K562 (cell line): ENCODE data around the gene GPR119. TPM values are rescaled to one million over a fixed set of nuclear protein-coding genes. Genes with fewer than 3 reads are reported as not detected.

Experiments
- BRF1 ChIP-seq: IDR thresholded peaks from 3 replicates; pipeline ENCODE4 v1.6.1; 2011; ENCODE audit warnings: borderline replicate concordance, mild to moderate bottlenecking; ENCODE audit not compliant: insufficient read length; ENCODE audit errors: extremely low read depth
- CHD7 ChIP-seq: fragments of 200-600 bp; sonication (generic); IDR thresholded peaks from one replicate; pipeline ENCODE4 v1.6.1; 2012; ENCODE audit warnings: mild to moderate bottlenecking, low read depth, low read length, inconsistent platforms
- DNMT1 ChIP-seq: fragments of 450-650 bp; IDR thresholded peaks from 2 replicates; pipeline ENCODE4 v1.6.1; 2016; ENCODE audit warnings: antibody characterized with exemption, mild to moderate bottlenecking
- MIER1 ChIP-seq: fragments of 450-650 bp; IDR thresholded peaks from 2 replicates; pipeline ENCODE4 v1.6.1; 2016; ENCODE audit warnings: antibody characterized with exemption, mild to moderate bottlenecking, low read depth
- NFRKB ChIP-seq: fragments of 450-650 bp; IDR thresholded peaks from 2 replicates; pipeline ENCODE4 v1.6.1; 2016; ENCODE audit warnings: low read depth
- PHF21A ChIP-seq: fragments of 450-650 bp; IDR thresholded peaks from 2 replicates; pipeline ENCODE4 v1.6.1; 2017; ENCODE audit warnings: low read depth, borderline replicate concordance
- RBM14 ChIP-seq: fragments of 200-400 bp; formaldehyde crosslinking; IDR thresholded peaks from 2 replicates; pipeline ENCODE4 v1.6.1; 2018; ENCODE audit warnings: low read depth, mild to moderate bottlenecking, low read length, moderate library complexity, borderline replicate concordance; ENCODE audit not compliant: insufficient read depth
- RFX7 ChIP-seq: fragments of 250-450 bp; sonication (Bioruptor Pico); IDR thresholded peaks from 2 replicates; pipeline ENCODE4 v1.5.1; 2021; ENCODE audit warnings: mild to moderate bottlenecking
- THRA ChIP-seq: fragments of 450-650 bp; IDR thresholded peaks from 2 replicates; pipeline ENCODE4 v1.6.1; 2017; ENCODE audit warnings: mild to moderate bottlenecking, moderate library complexity
- ZBTB1 ChIP-seq: sonication (generic); formaldehyde crosslinking; IDR thresholded peaks from 2 replicates; pipeline ENCODE4 v1.8.1; 2023; ENCODE audit warnings: missing genetic modification reagents, low read depth, mild to moderate bottlenecking, borderline replicate concordance
- ZNF165 ChIP-seq: fragments of 250-450 bp; sonication (Bioruptor Pico); IDR thresholded peaks from 2 replicates; pipeline ENCODE4 v1.4.0; 2020; ENCODE audit warnings: borderline replicate concordance
- ZNF41 ChIP-seq: fragments of 250-450 bp; sonication (Bioruptor Pico); conservative IDR thresholded peaks from 2 replicates; pipeline ENCODE4 v1.4.0; 2020; ENCODE audit warnings: mild to moderate bottlenecking
- polyA plus RNA-seq, 8 experiments: library from polyadenylated mRNA; depleted of rRNA in 4 of 8; stranded (reverse) in 5 of 8; unstranded in 3 of 8; fragments of >200 nt; fragmentation: Nextera tagmentation in 2 of 8; fragmentation: Illumina TruSeq in 1 of 8; extraction: Ambion mirVana in 2 of 8; extraction: Trizol in 1 of 8; gene quantifications; 2 replicates each; pipeline versions ENCODE4 v1.2.1 to v1.2.3, GENCODE V29; 2011 to 2014; ENCODE audit warnings: inconsistent platforms in 1 of 8, missing spikeins in 1 of 8
- total RNA-seq, 7 experiments: library from RNA; depleted of rRNA in 6 of 7; stranded (reverse); fragments of >200 nt in 6 of 7; fragmentation: Illumina TruSeq in 2 of 7; extraction: Trizol in 2 of 7; gene quantifications; 2 replicates each; pipeline versions ENCODE4 v1.2.1 to v1.2.3, GENCODE V29; 2011 to 2021; ENCODE audit warnings: low replicate concordance in 1 of 7

GPR119 gene
- total and polyA plus RNA-seq, 9 of the 15 experiments (the other 6 are each of a cell fraction or from before 2014, with no cell fraction given) = not detected

- TF ChIP-seq CHD7 (no peak), ZBTB1 (CRISPR knock-in tag) (no peak), RFX7 (no peak), MIER1 (no peak), DNMT1 (no peak), THRA (no peak), RBM14 (no peak), ZNF165 (CRISPR knock-in tag) (no peak), PHF21A (no peak), BRF1 (no peak), NFRKB (no peak), ZNF41 (CRISPR knock-in tag) (no peak)
Measured at GRCh38 chrX:130385520-130385919, at the start of gene GPR119 (continued).
